TTC549 (cell line): ENCODE results near the gene NAA80.
"Not testable (repeated sequence)": the region's sequence is repeated elsewhere in the genome, so short reads cannot be mapped to it uniquely, and the experiment has no call there.

Experiments used
- FAIRE-seq: peaks from 2 replicates; lab custom pipeline; 2012; peaks lifted over from hg19 to GRCh38; lab: Jason Lieb, UNC

NAA80 gene

DNA sequence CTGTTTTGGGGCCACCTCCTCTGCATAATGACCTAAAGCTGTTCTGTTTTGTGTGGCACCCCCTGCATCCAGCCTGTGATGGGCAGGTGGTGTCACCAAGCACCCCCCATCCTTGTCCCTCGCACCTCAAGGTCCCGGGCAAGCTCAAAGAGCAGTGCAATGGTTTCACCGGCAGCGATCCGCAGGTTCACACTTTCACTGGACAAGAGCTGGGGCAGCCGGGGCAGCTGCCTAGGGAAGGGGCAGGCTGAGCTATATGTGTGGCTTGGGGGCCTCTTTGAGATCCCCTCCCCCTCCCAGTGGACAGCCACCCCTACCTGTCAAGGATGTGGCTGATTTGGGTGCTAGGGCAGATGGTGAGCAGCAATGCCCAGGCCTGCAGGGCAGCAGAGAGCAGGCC lies 10.1 kb downstream of the NAA80 start:
- FAIRE-seq = no peak

DNA sequence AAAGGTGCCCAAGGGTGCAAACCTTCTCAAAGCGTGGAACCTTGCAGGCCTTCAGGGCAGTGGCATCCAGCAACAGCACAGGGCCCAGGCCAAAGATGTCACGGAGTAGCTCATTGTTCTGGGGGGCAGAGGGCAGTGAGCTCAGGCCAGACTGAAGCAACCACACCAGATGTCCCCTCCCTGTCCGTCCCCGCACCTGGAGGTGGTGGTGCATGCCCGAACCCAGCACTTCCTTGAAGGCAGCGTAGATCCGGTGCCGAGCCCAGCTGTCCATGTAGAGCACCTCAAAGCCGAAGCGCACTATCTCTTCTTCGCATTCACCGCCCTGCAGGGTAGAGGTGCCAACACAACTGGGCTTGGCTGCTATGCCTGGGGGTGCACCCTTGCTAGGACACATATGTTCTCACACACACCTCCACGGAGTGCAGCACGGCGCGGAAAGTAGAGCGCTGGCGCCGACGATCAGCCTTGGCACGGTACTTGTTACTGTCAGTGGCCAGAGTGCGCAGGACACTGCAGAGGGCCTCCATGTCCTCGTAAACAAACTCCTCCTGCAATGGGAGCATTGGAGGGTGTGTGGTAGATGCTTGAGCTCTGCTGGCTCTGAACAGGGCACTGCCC lies 10.7 kb downstream of the NAA80 start:
- FAIRE-seq = no peak

DNA sequence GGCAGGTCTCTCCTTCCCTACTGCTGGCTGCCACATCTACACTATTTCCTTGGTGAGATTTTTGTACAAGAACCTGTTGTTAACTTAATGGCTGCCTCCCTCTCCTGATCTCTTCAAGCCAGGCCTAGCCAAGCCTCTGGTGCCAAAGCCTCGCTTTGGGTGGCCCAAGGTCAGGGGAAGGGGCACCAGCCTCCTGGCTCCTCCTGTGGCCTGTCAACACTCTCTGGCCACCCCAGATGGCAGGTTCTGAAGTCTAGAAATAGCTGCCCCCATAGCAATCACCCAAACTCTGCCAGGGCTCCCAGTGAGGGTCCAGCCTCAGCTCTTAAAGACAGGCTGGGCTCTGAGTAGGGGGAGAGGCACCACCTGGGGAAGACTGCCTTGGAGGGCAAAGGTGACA lies 11.9 kb downstream of the NAA80 start:
- no peak for FAIRE-seq

DNA sequence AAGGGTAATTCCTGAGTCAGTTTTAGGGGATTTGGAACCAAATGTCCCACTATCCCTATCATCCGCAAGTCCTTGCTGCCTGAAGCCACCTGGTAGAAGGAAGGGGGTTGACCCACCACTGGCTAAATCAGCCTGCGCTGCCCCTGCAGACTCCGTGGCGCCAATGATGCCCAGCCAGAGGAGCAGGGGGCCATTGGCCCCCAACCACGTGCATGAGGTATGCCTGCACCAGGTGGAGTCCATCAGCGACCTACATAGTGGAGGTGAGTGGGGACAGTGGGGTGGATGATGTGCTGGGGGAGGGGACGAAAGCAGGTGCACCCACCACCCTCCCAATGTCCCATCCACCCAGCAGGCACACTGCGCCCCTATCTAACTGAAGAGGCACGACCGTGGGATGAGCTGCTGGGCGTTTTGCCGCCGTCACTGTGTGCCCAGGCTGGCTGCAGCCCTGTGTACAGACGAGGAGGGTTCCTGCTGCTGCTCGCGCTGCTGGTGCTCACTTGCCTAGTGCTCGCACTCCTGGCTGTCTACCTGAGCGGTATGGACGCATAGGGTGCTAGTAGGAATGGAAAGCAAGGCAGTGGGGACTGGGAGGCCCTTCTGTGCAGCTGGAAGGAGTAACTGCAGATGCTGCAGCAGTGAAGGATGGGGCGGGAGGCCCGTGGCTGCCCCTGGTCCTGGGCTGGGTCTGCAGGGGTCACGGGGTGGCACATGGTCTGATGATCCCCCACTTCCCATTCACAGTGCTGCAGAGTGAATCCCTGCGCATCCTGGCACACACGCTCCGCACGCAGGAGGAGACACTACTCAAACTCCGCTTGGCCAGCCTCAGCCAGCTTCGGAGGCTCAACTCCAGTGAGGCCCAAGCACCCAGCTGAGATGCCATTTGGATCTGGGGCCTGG lies 12.6 kb downstream of the NAA80 start:
- no peak for FAIRE-seq

DNA sequence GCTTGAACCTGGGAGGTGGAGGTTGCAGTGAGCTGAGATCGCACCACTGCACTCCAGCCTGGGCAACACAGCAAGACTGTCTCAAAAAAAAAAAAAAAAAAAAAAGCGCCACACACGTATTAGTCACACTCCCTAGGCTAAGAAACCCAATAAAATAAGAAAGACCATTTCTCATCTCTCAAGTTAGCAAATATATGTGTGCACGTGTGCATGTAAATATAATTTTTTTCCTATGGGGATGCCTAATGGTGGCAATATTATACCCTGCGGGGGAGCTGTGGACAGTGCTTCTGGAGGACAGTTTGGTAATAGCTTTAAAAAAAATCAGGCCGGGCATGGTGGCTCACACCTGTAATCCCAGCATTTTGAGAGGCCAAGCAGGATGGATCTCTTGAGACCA lies 15.1 kb downstream of the NAA80 start:
- not testable (repeated sequence) for FAIRE-seq

DNA sequence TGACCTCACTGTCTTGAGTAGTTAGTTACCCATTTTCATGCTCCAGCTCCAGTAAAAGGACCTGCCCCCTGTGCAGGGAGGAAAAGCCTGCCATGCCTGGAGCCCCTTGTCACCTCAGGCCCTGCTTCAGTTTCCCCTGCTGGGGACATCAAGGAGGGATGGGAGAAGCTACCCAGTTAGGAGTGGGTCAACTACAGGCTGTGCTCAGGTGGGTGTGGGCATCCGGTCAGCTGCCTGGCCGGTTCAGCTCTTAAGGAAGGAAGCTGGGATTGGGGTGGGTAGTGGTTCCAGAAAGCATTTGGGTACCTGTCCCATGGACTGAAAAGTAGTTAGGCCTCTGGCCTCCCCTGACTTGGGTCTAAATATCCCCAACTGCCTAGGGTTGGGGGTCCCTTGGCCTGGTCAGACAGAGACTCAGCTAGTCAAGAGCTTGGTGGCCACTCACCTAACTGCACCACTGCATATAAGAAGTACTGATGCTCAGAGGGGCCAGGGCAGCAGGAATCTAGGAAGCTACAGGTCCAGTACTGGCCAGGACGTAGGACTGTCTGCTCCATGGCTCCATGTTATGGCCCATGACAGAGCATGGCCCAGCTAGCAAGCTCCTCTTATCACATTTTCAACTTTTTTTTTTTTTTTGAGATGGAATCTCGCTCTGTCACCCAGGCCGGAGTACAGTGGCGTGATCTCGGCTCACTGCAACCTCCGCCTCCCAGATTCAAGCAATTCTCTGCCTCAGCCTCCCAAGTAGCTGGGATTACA lies 19.8 kb downstream of the NAA80 start:
- no peak for FAIRE-seq

DNA sequence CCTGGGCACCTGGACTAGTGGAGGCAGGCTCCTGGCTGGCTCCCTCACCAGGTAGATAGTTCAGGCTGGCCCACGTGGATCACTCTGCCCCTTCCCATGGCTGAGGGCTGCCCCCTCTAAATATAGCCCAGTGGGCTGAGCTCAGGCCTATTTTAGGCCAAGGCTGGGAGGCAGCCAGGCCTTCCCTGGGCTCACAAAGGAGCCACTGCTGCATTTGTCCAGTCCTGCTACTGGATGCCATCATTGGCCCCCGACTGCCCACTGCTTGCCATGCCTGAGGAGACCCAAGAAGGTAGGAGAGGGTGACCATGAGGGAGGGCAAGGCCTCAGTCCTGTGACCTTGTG lies 20.4 kb downstream of the NAA80 start, which contains the start of gene LSMEM2:
TSS of gene LSMEM2 (plus strand) at position 208 of the 345 bp plus-strand sequence. CDS start at position 235, 27 bp downstream.
- FAIRE-seq = no peak

DNA sequence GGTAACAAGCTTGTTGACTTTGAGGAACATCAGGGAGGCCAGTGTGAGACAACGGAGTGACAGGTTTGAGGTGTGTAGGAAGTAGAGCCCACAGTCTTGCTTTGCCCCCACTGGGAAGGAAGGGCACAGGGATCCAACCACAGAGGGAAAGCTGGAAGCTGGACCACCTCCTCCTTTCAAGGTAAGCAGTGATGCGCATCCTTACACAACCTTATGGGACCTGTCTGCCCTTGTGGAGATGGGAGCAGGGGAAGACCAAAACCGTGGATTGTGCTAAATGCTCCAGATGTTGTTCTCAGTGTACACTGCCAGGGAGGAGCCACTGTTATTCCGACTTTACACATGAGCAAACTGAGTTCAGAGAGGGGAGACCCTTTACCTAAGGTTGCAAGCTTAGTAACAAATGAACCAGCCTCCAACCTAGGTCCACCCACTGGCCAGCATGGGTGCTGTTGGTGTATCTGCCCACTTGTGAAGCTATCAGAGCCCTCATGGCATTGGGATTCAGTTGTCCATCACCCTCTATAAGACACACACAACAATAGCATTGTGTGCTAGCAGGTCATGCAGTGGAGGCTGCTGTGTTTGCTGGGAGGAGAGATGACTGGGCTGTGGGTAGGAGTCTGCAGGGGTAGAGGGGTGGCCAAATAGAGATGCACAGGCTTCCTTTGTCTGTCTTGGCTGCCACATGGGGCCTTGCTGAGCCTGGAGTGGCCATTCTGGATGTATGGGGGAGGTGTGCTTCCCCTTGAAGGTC lies 20.9 kb downstream of the NAA80 start:
- no peak for FAIRE-seq

DNA sequence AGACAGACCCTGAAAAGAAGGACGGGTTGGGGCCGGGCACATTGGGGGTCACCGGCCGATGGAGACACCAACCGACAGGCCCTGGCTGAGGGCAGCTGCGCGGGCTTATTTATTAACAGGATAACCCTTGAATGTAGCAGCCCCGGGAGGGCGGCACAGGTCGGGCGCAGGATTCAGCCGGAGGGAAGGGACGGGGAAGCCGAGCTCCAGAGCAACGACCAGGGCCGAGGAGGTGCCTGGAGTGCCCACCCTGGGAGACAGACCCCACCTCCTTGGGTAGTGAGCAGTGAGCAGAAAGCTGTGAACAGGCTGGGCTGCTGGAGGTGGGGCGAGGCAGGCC lies 22.5 kb downstream of the NAA80 start:
- no peak for FAIRE-seq

DNA sequence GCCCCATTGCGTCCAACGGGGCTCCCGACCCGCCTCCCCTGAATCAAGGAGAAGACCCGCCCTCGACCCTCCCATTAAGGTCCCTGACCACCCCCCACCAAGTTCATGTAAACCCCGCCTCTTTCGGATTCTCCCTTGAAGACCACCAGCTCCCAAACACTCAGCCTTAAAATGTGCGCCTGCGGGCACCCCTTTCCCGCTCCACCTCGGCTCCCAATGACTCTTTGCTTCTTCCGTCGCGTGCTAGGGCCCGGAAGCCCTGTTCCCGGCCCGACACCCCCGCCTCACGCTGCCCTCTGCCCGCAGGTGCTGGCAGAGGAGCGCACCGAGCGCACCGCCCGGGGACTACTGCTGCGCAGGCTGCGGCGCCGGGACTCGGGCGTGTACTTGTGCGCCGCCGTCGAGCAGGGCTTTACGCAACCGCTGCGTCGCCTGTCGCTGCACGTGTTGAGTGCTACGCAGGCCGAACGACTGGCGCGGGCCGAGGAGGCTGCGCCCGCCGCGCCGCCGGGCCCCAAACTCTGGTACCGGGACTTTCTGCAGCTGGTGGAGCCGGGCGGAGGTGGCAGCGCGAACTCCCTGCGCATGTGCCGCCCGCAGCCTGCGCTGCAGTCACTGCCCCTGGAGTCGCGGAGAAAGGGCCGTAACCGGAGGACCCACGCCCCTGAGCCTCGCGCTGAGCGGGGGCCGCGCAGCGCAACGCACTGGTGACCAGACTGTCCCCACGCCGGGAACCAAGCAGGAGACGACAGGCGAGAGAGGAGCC lies 23.0 kb downstream of the NAA80 start:
- FAIRE-seq = no peak

DNA sequence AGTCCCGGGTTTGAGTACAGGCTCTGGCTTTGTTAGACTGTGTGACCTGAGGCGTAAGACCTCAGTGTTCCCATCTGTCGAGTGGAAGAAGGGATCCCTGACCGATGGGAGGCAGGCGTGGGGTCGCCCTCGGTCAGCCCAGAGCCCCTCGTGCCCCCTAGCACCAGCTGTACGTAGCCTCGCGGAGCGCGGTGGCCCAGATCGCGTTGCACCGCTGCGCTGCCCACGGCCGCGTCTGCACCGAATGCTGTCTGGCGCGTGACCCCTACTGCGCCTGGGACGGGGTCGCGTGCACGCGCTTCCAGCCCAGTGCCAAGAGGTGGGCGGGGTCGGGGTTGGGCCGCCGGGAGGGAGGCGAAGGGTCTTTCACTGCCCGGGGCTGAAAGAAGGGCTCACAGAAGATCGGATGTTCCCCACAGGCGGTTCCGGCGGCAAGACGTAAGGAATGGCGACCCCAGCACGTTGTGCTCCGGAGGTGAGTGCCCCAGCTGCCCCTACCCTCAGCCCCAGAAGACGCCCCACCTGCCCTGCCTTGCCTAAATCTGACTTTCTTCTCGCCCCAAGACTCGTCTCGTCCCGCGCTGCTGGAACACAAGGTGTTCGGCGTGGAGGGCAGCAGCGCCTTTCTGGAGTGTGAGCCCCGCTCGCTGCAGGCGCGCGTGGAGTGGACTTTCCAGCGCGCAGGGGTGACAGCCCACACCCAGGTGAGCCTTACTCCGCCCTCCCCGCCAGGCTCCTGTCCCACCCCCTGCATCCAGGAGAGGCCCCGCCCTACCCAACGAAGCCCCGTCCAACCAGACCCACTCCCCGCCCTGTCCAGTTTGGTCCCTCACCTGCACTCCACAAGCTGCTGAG lies 23.8 kb downstream of the NAA80 start:
- no peak for FAIRE-seq

DNA sequence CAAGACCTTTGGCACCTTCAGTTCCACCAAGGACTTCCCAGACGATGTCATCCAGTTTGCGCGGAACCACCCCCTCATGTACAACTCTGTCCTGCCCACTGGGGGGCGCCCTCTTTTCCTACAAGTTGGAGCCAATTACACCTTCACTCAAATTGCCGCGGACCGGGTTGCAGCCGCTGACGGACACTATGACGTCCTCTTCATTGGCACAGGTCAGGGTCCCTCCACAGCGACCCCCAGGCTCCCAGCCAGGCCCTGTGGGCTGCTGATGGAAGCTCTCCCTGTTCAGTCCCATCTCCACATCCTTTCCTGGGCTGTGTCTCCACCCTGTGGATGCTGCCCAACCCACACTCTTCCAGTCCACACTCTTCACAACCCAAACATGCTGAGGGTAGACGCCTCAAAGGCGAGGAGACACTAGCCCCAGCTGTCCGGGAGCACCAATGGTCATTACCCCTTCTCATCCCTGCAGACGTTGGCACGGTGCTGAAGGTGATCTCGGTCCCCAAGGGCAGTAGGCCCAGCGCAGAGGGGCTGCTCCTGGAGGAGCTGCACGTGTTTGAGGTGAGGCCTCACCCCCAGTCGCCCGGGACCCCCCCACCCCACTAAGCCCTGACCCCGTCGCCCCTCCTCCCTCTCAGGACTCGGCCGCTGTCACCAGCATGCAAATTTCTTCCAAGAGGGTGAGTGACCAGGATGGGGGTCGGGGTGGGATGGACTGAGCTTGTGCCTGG lies 24.7 kb downstream of the NAA80 start:
- FAIRE-seq = no peak

DNA sequence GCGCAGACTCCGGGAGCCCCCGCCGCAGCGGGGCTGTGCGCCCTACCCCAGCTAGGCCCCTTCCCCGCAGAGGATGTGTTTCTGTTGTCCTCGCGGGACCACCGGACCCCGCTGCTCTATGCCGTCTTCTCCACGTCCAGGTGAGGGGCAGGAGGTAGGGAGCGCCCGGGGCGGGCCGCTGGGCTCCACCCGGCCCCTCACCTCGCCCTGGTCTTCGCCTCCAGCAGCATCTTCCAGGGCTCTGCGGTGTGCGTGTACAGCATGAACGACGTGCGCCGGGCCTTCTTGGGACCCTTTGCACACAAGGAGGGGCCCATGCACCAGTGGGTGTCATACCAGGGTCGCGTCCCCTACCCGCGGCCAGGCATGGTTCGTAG lies 25.5 kb downstream of the NAA80 start:
- FAIRE-seq = no peak

DNA sequence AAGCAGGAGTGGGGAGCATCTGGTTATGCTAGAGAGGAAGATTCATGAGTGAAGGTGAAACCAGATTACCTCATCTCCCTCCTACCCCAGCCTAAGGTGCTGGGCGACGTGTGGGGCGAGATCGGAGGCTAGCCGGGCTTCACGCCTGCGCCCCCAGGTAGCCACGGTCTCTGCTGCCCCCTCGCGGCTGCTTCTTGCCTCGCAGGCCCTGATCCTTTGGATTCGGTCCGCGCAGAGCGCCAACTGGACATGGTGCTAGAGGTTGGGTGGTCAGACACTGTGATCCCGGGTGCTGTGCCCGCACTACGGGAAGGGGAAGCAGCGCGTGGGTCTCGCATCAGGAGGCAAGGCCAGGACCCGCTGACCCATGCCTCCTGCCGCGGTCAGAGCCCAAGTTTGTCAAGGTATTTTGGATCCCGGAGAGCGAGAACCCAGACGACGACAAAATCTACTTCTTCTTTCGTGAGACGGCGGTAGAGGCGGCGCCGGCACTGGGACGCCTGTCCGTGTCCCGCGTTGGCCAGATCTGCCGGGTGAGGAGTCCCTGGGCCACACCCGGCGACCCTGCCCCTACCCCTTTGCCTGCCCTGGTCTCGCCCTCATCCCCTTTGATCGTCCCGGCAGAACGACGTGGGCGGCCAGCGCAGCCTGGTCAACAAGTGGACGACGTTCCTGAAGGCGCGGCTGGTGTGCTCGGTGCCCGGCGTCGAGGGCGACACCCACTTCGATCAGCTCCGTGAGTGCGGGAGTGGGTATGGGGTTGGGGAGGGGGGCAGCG lies 26.1 kb downstream of the NAA80 start:
- no peak for FAIRE-seq

DNA sequence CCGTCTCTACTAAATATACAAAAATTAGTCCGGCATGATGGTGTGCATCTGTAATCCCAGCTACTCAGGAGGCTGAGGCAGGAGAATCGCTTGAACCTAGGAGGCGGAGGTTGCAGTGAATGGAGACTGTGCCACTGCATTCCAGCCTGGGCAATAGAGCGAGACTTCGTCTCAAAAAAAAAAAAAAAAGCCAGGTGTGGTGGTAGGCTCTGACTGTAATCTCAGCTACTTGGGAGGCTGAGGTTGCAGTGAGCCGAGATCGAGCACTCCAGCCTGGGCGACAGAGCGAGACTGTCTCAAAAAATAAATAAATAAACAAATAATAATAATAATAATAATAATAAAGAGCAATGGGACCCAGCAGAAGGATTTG lies 26.7 kb downstream of the NAA80 start:
- not testable (repeated sequence) for FAIRE-seq

DNA sequence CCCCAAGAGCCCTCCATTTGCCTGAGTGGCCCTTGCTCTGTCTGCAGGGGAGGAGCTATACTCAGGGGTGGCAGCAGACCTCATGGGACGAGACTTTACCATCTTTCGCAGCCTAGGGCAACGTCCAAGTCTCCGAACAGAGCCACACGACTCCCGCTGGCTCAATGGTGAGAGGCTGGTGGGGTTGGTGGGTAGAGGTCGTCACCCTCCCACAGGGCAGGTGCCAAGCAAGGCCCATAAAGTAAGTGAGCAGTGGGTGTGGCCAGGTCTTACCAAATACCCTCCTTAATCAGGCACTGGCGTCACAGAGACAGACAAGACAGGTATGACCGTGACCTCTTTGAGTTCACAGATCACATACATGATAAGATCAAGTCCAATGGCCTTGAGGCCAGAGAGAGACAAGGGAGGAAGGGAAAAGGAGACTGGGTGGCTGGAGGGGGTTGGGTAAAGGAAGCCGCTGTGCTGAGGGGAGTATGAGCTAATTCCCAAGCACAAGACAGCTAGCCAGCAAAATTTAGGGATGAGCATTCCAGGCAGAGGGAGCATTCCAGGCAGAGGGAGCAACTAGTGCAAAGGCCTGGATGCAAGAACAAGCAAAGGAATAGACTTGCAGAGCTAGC lies 27.8 kb downstream of the NAA80 start:
- FAIRE-seq = no peak

DNA sequence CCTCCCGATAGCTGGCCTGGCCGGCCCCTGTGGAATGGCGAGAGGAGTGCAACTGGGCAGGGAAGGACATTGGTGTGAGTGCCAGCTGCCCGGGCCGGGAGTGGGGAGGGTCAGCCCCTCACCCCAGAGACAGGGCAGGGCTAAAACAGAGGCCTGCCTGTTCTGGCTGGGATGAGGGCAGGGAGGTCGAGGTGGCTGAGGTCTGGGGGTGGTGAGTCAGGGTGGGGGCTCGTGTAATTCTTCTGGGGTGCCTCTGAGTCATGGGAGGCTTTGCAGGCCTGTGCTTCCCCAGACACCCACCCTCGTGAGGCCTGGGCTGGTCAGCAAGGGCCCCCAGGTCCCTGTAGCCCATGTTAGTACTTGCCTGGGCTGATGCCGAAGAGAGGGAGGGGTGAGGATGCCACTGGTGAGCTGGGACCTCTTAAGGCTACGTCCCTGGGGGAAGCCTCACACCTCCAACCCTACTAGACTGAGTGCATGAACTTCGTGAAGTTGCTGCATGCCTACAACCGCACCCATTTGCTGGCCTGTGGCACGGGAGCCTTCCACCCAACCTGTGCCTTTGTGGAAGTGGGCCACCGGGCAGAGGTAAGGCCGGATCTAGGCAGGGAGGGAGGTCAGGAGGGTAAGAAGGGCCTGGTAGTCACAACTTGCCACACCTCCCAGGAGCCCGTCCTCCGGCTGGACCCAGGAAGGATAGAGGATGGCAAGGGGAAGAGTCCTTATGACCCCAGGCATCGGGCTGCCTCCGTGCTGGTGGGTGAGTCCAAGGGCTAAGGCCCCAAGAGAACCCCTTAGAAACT lies 28.6 kb downstream of the NAA80 start:
- no peak for FAIRE-seq

DNA sequence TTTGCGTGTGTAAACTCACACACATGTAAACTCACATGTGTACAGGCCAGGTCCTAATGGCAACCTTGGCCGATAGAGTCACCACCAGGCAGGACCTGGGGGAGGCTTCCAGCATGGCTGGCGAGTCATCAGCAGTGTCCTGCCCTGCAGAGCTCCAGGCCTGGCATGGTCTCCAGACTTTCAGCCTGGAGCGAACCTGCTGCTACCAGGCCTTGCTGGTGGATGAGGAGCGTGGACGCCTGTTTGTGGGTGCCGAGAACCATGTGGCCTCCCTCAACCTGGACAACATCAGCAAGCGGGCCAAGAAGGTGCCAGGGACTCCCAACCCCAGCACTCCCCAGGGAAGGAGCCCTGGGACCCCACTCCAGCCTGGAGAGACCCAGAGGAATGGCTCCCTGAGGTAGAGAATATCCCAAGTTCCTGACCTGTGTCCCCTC lies 29.2 kb downstream of the NAA80 start:
- FAIRE-seq = no peak
